ENCODE measurements around the gene MYH11. TPM values are rescaled to one million over a fixed set of nuclear protein-coding genes. Genes with fewer than 3 reads are reported as not detected.
A peak's percentile ranks its signal among the peaks of the same experiment; 100 is the strongest.

Gene MYH11
- total RNA-seq, 6 experiments from 2014 or later: 1.5 to 3.9 (median 2.7) TPM

DNA sequence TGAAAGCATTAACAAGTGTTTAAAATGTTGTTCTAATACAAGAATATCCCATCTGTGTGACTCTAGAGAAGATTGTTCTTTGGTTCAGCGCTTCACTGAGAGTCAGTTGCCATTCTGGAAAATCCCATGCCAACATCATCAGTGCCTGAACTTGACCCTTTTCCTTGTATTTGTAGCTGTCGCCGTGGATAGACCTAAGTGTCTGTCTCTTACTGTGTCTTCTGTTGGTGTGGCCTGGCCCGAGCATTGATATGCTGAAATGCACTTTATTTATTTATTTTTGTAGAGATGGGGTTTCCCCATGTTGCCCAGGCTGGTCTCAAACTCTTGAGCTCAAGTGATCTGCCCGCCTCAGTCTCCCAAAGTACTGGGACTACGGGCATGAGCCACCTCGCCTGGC lies 76.0 kb downstream of the MYH11 start:
- H3K9me3 ChIP-seq: no peaks in the 10 kb centered on the region
- H3K27me3 ChIP-seq: no peaks in the 10 kb centered on the region
- ATAC-seq (no peak), DNase-seq (no peak)
- H3K4me3 ChIP-seq: no peak overlapping the region
- no peaks in the 10 kb centered on the region for H3K36me3 ChIP-seq
- TF ChIP-seq, protein P1, sequence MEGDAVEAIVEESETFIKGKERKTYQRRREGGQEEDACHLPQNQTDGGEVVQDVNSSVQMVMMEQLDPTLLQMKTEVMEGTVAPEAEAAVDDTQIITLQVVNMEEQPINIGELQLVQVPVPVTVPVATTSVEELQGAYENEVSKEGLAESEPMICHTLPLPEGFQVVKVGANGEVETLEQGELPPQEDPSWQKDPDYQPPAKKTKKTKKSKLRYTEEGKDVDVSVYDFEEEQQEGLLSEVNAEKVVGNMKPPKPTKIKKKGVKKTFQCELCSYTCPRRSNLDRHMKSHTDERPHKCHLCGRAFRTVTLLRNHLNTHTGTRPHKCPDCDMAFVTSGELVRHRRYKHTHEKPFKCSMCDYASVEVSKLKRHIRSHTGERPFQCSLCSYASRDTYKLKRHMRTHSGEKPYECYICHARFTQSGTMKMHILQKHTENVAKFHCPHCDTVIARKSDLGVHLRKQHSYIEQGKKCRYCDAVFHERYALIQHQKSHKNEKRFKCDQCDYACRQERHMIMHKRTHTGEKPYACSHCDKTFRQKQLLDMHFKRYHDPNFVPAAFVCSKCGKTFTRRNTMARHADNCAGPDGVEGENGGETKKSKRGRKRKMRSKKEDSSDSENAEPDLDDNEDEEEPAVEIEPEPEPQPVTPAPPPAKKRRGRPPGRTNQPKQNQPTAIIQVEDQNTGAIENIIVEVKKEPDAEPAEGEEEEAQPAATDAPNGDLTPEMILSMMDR (IDR thresholded peaks at IDR 0.05): no peak
- TF ChIP-seq POLR2A (IDR thresholded peaks at IDR 0.05): no peak
- no peak overlapping the region for H3K27ac ChIP-seq
- H3K4me1 ChIP-seq: no peaks in the 10 kb centered on the region
- intact Hi-C loops (cut with DNase I): no loop called here
- 76% methylated on average over 7 of the region's 7 CpGs for WGBS (ENCODE audit: insufficient coverage, low coverage, low lambda C conversion rate, missing lambda C conversion rate)

DNA sequence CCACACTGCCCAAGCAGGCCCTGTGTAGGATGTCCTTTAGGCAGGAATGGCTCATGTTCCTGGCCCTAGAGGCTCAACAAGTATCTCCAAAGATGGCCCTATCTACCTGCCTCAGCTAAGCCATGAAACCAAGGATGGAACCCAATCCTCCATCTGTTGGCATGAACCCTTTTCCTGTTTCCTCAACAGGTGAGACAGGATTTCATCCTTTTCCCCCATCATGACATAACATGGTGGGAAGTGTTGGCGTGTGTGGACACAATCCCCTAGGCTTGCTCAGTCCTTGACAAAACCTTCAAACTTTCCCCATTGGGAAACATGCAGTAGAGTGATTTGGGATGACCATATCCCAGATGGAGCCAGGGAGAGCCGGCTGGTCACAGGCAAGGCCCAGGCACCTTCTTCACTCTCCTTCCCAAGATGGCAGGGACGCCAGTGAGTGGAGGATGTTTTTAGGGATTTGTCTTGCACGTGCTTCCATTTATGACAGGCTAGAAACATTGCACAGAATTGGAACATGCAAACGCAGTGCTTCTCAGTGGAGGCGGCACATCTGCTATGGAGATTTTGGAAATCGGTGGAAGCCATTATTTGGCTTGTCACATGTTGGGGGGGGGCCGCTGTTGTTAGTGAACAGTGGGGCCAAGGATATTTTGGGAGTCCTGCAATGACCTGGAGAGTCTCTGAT lies 77.0 kb downstream of the MYH11 start:
- ATAC-seq: no peak
- TF ChIP-seq, protein P1 (IDR thresholded peaks at IDR 0.05): no peak
- no peak for TF ChIP-seq POLR2A (IDR thresholded peaks at IDR 0.05)
- DNase-seq: no peak
- Histone ChIP-seq H3K27ac (no peak overlapping the region), H3K27me3 (no peaks in the 10 kb centered on the region), H3K4me1 (no peaks in the 10 kb centered on the region), H3K9me3 (no peaks in the 10 kb centered on the region), H3K4me3 (no peak overlapping the region), H3K36me3 (no peaks in the 10 kb centered on the region)
- intact Hi-C loops (cut with DNase I): loop anchor here in 1 of 2 donors (10.0 kb wide), 1 partner anchor 345 kb away; no protein-coding TSS in a partner anchor
- WGBS (ENCODE audit: insufficient coverage, low coverage, low lambda C conversion rate, missing lambda C conversion rate): 100% methylated on average over 2 of the region's 8 CpGs

DNA sequence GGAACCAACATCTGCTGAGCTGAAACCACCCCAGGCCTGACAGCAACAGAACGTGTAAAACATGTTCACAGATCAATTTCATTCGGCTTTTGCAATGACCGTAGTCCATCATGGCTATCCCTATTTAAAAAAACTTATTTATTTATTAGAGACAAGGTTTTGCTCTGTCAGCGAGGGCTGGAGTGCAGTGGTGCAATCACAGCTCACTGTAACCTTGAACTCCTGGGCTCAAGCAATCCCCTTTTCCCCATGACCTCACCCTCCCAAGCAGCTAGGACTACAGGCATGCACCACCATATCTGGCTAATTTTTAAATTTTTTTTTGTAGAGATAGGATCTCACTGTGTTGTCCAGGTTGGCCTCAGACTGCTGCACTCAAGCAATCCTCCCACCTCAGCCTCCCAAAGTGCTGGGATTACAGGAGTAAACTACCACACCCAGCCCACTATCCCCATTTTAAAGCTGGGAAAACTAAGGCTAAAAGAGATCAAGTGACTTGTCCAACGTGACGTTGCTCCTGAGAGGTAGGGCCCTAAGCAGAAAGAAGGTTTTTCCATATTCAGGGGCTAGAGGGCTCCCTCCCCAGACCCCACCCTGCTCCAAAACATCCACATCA lies 77.7 kb downstream of the MYH11 start:
- DNase-seq (no peak), ATAC-seq (peak in 2 of 4 donors; percentile 59 to 65)
- intact Hi-C loops (cut with DNase I): loop anchor here in 1 of 2 donors (10.0 kb wide), 1 partner anchor 346 kb away; no protein-coding TSS in a partner anchor
- Histone ChIP-seq H3K36me3 (no peaks in the 10 kb centered on the region), H3K27ac (no peak overlapping the region), H3K27me3 (no peaks in the 10 kb centered on the region), H3K4me1 (no peaks in the 10 kb centered on the region), H3K4me3 (no peak overlapping the region), H3K9me3 (no peaks in the 10 kb centered on the region)
- no peak for TF ChIP-seq POLR2A (IDR thresholded peaks at IDR 0.05)
- TF ChIP-seq, protein P1 (IDR thresholded peaks at IDR 0.05): no peak
- WGBS (ENCODE audit: insufficient coverage, low coverage, low lambda C conversion rate, missing lambda C conversion rate): 62% methylated on average over 6 of the region's 6 CpGs

DNA sequence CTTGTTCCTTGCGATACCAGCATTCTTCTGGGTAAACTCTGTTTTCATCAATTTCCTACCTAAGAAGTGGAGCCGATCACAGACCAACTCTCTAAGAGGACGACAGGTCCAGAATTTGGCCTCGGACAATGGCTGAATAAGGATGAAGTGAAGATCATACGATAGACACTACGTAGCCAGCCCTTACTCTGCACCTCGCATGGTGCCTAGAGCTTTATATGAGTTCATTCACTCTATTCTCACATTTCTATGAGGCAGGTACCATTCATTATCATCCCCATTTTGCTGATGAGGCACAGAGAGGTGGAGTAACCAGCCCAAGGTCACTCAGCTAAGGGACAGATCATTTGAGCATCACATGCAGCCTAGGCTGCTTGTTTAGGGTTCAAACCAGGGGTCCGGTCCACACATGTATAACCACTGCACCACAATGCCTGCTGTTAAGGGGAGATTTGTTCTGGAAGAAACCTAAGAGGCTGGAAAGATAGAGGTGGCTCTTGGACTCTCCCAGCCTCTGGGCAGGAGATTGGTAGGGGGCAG lies 78.6 kb downstream of the MYH11 start:
- no peak for ATAC-seq
- no peaks in the 10 kb centered on the region for H3K9me3 ChIP-seq
- TF ChIP-seq POLR2A (IDR thresholded peaks at IDR 0.05): no peak
- TF ChIP-seq, protein P1 (IDR thresholded peaks at IDR 0.05): no peak
- no peak for DNase-seq
- no peak overlapping the region for H3K27ac ChIP-seq
- intact Hi-C loops (cut with DNase I): loop anchor here in 1 of 2 donors (10.0 kb wide), 1 partner anchor 347 kb away; no protein-coding TSS in a partner anchor
- H3K27me3 ChIP-seq: no peaks in the 10 kb centered on the region
- H3K4me3 ChIP-seq: no peak overlapping the region
- no peaks in the 10 kb centered on the region for H3K4me1 ChIP-seq
- 70% methylated on average over 8 of the region's 8 CpGs for WGBS (ENCODE audit: insufficient coverage, low coverage, low lambda C conversion rate, missing lambda C conversion rate)
- no peaks in the 10 kb centered on the region for H3K36me3 ChIP-seq
